ENCODE data around the gene BEST2.

BEST2 gene

DNA sequence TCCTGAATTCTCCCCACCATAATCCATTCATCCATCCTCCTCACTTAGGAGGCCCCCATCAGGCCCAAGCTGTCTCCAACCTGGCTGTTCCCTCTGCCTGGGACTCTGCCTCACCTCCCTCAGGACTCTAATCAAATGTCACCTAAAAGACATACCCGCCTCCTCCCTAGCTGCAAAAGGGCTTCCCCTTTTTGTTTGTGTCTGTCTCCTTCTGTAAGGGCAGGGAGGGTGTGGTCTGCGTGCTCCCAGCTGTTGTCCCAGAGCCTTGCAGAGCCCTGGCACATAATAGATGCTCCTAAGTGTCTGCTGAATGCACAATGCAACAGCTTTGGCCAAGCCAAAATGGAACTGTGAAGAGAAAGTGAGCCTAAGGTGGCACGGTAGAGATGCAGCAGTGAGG lies 21.5 kb upstream of the BEST2 start:
- DNase-seq = no peak

DNA sequence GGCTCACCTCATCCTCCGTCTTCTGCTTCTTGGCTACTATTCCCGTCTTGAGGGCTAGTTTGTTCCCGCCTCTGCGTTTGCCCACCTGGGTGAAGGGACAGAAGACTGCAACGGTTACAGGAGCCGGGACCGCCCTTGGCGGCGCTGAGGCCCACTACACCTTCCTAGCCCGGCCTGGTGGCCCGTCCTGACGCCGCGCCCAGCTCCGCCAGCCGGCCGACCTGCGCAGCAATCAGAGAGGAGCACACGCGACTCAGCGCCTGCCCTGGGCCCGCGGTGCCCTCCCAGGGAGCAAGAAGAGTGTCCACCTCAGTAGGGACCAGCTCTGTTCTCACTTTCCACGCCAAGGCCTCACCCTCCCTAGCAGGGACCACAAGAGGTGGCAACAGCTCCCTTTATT lies 20.3 kb upstream of the BEST2 start:
- no peak for DNase-seq

DNA sequence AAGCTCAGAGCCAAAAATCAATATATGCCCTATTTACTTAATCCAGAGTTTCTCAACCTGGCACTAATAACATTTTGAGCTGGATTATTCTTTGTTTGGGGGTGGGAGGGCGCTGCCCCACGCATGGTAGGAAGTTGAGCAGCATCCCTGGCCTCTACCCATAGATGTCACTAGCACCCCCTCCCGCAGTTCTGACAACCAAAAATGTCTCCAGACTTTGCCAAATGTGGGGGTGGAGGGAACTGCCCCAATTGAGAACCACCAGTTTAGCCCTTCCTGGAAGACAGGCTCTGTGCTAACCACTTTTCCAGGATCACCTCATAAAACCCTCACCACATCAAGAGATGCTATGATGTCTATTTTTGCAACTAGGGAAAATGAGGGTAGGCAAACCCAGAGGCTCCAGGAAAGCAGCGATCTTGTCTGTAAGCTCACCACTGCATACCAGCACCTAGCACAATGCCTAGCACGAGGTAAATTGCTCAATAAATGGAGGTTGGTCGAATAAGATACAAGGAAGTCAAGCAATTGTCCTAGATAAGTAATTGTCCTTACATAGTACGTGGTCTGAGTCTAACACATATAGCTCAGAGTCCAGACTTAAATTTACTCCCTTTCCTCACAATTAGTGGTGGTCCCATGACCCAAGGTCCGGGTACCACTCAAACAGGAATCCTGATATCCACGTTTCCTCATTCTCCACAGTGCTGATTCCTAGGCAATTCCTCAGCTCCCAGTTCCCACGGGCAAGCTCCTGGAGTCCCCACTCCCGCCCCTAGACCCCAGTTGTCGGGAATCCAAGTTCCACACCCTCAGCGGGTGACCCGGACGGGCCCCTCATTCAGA lies 18.0 kb upstream of the BEST2 start:
- peak in 3 of 56 donors; percentile 1 to 19 (median 5) for DNase-seq

DNA sequence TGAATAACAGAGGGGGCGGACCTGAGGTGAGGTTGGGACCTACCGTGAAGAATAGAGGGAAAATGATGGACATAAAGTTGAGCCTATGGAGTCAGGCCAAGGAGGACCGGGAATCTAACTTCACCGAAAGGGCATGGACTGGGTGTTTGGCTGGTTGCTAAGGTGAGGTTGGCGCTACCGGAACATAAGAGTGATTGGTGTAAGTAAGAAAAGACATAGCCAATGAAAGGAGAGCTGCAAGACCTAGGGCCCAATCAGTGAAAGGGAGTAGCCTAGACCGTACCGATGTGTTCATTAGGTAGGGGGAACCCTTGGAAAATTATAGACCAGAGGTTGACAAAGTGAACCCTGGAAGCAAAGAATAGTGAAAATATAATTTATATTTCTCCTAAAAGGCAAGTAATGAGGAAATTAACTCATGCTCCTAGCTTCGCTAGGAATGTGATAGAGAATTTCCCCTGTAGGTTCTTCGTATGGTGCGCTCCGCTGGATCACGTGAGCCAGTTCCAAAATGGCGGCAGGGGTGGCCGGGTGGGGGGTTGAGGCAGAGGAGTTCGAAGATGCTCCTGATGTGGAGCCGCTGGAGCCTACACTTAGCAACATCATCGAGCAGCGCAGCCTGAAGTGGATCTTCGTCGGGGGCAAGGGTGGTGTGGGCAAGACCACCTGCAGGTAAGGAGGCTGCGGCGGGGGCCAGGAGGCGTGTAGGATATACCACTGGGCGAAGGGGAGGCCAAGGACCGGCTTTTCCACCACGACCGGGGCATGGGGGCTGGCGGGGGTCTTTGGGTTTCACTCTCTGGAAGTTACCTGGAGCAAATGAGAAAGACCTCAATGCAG lies 14.4 kb upstream of the BEST2 start, which contains the start of gene GET3:
GET3 (plus strand) TSS at position 503 of the 840 bp plus-strand sequence; CDS start at position 512, 9 bp downstream.
- DNase-seq = peak in 55 of 56 donors; percentile 31 to 98 (median 86)

DNA sequence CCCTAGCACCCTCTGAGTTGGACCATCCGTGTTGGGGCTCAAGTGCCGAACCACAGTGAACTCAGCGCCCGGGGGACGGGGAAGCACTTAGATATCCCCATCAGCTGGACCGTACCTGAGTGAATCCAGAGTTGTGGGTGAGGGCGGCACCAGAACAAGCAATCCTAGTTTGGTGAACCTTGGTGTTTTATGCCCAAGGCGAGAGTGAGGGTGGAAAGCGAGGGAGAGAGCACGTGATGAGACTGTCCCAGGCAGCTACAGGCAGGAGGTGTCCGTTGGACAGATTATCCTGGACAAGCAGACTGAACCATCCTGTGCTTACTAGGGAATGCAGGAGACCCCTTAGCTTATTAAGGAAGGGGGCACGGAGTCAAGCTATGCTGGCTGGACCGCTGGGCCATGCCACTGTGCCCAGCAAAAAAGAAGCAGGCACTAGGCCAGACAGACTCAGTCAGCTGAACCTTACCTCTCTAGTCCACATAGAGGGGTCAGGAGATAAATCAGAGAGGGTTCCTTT lies 13.7 kb upstream of the BEST2 start:
- DNase-seq = no peak

DNA sequence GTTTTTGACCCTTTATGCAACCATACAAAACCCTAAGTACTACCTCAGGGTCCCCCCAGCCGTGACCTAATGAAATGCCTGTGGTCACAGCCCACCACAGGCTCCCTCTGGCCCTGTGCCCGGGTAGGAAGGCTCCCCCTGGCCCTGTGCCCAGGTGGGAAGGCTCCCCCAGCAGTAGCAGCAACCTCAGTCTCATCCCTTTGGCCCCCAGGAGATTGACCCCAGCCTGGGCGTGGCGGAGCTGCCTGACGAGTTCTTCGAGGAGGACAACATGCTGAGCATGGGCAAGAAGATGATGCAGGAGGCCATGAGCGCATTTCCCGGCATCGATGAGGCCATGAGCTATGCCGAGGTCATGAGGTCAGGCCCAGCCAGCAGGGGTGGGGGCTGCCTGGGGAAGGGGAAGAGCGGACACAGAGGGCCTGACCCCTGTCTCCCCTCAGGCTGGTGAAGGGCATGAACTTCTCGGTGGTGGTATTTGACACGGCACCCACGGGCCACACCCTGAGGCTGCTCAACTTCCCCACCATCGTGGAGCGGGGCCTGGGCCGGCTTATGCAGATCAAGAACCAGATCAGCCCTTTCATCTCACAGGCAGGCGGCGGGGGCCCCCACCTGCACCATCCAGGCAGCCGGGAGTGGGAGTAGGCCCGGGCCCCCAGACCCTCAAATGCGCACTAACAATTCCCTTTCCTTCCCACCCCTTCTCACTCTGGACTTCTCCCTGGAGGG lies 6.3 kb upstream of the BEST2 start:
- no peak for DNase-seq

DNA sequence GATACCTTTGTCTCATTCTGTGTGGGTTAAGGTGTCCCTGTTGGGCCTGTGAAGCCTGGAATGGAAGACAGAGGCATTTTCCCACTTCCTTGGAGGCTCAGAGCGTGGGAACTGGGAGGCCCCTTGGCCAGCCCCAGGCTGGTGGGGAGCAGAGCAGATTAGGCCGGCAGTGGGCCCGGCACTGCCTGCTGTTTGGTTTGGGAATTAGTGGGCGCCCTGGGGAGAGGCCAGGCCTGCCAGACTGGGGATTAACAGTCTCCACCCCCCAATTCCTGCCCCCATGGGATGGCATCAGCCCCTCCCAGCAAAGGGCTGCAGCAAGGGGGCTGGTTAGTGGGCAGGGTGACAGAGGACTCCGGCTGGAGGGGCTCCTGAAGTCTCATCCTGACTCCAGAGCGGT lies 3.1 kb upstream of the BEST2 start:
- no peak for DNase-seq

DNA sequence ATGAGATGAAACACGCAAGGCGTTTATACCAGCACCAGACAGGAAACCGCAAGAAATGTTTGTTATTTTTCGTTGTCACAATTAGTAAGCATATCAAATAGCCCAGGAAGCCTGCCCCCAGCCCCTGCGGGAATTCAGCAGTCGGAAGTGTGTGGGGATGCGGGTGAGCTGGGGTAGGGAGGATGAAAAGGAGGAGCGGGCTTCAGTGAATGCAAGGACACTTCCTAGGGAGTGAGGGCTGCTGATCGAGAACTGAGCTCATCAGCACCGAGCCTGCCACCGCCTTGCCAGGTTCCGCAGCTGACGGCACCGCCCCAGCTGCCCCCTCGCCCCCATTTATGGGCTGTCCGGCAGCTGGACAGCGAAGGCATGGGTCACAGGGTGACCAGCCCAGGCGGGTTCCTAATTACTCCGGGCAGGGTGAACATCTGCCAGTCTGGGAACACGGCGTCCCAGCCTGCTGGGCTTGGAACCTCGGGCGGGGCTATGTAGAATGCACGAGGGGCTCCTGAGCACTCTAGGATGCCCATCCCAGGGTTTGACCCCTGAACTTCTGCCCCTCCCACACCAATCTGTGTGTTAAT lies 1.6 kb upstream of the BEST2 start:
- no peak for DNase-seq

DNA sequence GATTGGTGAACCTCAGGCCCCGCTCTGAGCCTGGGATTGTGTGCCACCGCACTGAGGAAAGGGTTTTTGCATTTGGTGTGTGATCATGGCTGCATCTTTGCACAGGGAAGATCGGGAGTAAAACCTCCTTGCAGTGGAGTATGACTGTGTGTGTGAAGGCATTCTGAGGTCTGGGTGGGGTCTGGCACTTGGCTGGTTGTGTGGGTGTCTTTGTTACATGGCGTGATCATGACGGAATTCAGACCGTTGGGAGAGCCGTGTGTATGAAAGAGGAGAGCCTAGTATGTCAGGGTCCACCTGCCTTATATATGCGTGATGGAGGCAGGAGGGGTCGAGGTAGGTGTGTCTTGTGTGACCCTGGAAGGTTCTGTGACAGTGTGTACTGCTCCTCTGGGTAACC lies 740 bp upstream of the BEST2 start:
- no peak for DNase-seq

DNA sequence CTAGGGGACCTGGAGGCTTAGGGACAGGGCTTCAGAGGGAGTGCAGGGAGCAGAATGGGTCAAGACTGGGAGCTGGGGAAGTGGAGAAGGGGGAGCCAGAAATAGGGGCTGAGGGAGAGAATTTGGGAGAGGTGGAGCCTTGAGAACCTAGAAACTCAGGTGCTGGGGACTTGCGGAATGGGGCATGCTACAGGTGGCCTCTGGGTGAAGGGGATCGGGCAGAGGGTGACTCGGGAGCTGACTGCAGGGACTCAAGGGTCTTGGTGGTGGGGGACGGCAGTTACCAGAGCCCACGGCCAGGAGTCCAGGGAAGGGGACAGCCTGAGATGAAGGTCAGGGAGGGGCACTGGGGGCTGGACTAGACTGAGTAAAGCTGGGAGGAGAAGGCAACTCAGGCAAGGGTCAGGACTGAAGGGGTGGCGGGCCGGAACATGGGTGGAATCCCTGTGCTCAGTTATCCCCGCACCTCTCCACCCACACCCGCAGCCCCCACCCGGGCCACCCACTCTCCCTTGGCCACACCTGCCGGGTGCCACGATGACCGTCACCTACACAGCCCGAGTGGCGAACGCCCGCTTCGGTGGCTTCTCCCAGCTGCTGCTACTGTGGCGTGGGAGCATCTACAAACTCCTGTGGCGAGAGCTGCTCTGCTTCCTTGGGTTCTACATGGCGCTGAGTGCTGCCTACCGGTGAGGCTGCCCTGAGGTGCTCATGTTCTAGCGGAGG lies 628 bp downstream of the BEST2 start:
- DNase-seq = no peak

DNA sequence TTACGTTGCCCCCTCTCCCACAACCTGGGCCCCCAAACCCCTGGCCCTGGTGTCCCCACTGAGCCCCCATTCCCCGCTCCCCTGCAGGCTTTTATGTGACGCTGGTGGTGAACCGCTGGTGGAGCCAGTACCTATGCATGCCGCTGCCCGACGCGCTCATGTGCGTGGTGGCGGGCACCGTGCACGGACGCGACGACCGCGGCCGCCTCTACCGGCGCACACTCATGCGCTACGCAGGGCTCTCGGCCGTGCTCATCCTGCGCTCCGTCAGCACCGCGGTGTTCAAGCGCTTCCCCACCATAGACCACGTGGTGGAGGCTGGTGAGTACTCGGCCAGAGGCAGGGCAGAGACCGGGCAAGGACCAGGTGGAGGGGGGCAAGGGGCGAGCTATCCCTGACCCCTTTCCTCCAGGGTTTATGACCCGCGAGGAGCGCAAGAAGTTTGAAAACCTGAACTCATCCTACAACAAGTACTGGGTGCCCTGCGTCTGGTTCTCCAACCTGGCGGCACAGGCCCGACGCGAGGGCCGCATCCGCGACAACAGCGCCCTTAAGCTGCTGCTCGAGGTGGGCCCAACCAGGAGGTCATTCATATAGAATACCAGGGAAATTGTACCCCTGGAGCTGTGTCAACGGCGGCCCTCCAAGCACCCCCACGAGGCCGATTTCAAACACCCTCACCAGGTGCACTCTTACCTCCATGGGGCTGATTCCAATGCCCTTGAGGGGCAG lies 3.0 kb downstream of the BEST2 start:
- DNase-seq = no peak

DNA sequence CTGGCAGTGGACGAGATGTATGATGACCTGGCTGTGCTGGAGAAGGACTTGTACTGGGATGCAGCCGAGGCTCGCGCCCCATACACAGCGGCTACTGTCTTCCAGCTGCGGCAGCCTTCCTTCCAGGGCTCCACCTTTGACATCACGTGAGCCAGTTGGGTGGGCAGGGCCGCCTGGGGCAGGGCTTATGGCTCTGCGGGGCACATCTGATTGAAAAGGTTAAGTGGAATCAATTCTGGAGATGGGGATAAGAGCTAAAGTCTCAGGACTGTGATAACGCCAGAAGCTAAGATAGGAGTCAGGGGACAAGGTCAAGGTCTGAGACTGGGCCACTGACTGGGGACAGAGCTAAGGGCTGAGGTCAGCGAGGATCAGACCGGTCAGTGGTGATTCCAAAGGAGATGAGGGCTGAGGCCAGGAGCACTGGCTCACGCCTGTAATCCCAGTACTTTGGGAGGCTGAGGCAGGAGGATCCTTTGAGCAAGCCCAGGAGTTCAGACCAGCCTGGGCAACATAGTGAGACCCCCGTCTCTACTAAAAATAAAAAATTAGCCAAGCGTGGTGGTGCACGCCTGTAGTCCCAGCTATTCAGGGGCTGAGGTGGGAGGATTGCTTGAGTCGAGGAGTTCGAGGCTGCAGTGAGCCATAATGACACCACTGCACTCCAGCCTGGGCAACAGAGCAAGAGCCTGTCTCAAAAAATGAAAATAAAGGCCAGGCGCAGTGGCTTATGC lies 4.7 kb downstream of the BEST2 start:
- DNase-seq = no peak

DNA sequence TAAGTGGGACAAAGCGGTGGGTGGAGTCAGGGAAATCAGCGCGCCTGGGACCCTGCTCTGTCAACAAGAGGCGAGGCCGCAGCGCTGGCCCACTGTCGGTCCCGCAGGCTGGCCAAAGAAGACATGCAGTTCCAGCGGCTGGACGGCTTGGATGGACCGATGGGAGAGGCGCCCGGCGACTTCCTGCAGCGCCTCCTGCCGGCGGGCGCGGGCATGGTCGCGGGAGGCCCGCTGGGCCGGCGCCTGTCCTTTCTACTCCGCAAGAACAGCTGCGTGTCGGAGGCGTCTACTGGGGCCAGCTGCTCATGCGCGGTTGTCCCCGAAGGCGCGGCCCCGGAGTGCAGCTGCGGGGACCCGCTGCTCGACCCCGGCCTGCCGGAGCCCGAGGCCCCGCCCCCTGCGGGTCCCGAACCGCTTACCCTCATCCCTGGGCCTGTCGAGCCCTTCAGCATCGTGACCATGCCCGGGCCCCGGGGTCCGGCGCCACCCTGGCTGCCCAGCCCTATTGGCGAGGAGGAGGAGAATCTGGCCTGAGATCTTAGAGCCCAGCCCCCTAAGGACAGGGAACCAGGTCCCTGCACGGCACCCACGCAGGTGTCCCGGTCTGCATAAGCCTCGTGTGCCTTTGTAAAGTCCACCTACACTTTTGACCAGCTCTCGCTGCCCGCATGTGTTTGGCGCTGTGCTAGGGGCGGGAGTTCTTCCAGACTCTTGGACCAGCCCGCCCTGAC lies 6.1 kb downstream of the BEST2 start:
- peak in 44 of 56 donors; percentile 3 to 72 (median 32) for DNase-seq

DNA sequence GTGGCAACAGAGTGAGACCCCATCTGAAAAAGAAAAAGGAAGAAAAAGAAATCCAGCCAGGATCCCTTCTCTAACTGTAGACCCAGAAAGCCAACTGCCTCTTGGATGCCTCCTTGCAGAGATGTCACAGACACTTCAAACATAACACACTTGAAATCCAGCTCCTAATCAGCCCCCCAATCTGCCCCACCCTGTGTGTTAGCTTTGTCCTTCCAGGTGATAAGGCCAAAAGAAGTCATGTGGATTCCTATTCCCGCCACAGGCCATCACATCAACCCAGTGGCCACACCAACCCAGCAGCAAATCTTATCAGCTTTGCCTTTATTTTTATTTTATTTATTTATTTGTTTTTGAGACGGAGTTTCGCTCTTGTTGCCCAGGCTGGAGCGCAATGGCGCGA lies 8.1 kb downstream of the BEST2 start:
- DNase-seq = no peak

DNA sequence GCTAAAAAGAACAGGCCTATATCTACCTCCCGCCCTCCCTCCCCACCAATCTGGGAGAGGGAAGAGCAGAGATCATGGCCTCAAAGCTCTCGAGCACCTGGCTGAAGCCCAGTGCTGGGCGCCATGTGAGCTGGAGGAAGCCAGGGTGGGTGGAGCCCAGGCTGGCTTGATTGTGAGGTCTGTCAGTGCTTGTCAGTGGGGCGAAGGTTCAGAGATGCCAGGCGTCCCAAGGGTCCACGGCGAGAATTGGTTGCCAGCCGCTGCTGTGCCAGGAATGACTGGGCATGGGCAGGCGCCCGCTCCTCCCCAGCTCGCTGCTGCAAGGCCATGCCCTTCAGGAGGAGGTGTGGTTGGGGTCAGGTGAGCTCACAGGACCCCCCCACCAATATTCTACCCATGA lies 11.5 kb downstream of the BEST2 start:
- no peak for DNase-seq

DNA sequence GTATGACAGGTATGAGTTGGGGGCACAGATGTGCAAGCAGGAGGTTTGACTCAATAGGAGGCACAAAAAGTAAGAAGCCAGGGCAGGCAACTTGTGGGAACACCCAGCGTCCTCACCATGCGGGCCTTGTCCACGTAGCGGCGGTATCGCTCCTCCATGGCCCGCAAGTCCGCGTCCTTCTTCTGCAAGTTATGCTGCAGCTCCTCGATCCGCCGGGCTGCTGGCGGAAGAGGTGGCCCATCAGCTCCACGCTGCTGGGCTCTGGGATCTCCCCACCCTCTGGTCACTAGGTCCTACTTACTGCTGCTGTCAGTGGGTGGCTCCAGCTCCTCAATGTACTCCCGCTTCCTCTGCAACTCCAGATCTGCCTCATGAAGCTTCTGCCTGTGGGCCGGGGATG lies 13.1 kb downstream of the BEST2 start:
- no peak for DNase-seq

DNA sequence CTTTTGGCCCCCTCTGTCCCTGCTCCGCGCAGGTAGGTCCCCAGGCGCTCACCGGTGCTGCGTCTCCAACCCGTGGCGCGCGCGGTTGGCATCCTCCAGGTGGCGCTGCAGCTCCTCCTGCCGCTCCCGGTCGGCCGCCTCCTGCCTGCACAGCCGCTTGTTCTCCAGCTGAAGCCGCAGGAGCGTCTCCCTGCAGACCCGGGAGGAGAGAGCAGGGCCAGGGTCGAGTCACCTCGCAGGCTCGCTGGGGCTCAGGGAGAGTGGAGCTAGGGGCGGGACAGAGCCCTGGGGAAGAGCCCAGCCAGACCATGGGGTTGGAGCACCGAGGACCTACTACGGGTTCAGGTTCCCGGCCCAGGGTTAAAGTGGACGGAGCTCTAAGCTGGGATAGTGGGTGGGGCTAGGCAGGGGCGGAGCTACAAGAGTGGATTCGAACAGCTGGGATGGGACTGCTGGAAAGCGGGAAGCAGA lies 14.5 kb downstream of the BEST2 start:
- peak in 39 of 56 donors; percentile 8 to 85 (median 52) for DNase-seq

DNA sequence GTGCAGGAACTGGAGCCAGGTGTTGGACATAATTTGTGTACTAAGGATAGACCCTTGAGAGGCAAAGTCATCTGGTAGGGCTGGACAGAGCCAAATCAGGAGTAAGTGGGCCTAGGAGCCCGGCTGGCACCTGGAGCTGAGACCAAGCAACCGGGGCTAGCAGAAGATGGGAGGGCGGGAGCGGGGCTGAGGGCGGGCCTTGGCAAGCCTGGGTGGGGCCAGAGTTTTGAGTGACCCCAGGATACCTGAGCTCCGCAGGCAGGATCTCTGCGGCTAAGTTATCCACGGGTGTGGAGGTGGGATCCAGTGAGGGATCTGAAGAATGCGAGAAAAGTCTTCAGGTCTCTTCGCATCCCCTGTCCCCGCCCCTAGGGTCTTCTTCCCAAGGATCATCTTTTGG lies 15.6 kb downstream of the BEST2 start:
- DNase-seq = no peak

Data from amygdala (tissue), 56 donors.